ENCODE results near the gene RASSF3. TPM values are rescaled to one million over a fixed set of nuclear protein-coding genes. Genes with fewer than 3 reads are reported as not detected.

The RASSF3 gene
- total and polyA plus RNA-seq, 2 experiments from 2014 or later: 4.8 to 23.6 TPM

DNA sequence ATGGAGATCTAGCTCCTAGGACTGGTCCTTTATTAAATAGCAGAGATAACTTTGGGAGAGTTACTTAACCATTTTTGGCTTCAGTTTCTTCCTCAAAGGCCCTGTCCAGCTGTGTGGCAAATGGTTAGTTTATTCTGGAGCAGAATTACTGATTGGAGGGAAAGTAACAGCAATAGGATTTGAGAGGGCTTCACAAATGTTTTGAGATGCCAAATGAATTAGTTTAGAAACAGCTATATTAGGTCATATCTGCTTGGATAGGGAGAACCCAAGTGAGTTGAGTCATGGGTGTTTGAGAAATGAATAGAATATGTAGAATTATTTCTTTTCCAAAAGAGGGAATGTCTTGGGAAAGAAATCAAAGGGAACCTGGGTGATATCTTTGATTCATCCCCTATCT, 17.5 kb downstream of the RASSF3 start:
- Histone ChIP-seq H3K9me3 (ENCODE audit: low read depth) (no peaks in the 10 kb centered on the region), H3K4me1 (ENCODE audit: low read depth) (peaks cover 10% of the 10 kb centered on the region), H3K27me3 (no peaks in the 10 kb centered on the region), H3K4me3 (no peak overlapping the region), H3K36me3 (no peaks in the 10 kb centered on the region), H3K27ac (no peak overlapping the region)
- no peak for TF ChIP-seq CTCF (IDR thresholded peaks at IDR 0.05; ENCODE audit: low read depth, low read length)
- DNase-seq (ENCODE audit: low read depth in 1 of 2, low spot score in 1 of 2): peak in 1 of 2 donors; percentile 79

DNA sequence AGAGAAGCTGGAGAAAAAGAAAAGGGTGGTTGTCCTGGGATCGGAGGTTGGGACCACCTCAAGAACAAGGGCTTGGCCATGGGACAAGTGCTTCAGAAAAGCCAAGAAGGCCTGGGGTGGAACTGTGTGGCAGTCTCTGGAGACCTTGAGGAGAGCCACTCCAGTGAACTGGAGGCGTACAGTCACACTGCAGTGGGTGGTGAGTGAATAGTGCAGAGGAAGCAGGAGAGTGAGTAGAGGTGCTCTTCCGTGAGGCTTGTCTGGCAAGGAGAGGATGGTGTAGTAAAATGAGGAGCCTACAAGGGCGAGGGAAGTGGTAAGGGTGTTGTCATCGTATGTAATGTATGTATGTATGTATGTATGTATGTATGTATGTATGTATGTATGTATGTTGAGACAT, 20.9 kb downstream of the RASSF3 start:
- no peak for DNase-seq (ENCODE audit: low read depth in 1 of 2, low spot score in 1 of 2)

DNA sequence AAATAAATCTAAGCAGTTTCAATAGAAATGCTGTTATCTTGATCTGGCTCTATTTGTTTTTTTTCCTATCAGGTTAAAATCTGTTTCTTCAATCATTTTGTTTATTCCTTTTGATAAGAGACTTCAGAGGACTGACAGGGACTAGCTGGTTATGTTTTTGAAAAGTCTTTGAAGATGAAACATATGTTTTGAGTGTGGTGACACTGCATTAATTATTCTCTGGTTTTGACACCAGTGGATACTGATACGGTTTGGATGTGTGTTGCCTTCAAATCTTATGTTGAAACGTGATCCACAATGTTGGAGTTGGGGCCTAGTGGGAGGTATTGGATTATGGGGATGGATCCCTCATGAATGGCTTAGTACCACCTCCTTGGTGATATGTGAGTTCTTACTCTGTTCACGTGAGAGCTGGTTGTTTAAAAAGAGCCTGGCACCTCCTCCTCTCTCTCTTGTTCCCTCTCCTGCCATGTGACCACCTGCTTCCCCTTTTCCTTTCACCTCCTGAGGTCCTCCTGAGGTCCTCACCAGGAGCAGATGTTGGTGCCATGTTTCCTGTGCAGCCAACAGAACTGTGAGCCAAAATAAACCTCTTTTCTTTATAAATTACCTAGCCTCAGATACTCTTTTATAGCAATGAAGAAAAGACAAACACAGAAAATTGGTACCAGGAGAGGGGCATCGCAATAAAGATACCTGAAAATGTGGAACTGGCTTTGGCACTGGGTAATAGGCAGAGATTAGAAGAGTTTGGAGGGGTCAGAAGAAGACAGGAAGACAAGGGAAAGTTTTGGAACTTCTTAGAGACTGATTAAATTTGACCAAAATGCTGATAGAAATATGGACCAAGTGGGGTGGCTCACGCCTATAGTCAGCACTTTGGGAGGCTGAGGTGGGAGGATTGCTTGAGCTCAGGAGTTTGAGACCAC, 23.0 kb downstream of the RASSF3 start:
- DNase-seq (ENCODE audit: low read depth in 1 of 2, low spot score in 1 of 2): no peak
- no peak overlapping the region for H3K27ac ChIP-seq
- H3K4me3 ChIP-seq: no peak overlapping the region
- no peaks in the 10 kb centered on the region for H3K9me3 ChIP-seq (ENCODE audit: low read depth)
- H3K36me3 ChIP-seq: no peaks in the 10 kb centered on the region
- no peaks in the 10 kb centered on the region for H3K27me3 ChIP-seq
- H3K4me1 ChIP-seq (ENCODE audit: low read depth): peaks cover 9% of the 10 kb centered on the region
- TF ChIP-seq CTCF (IDR thresholded peaks at IDR 0.05; ENCODE audit: low read depth, low read length): no peak

More for the DNA sequence above, 20.9 kb downstream of the RASSF3 start:
- Histone ChIP-seq H3K4me3 (no peak overlapping the region), H3K9me3 (ENCODE audit: low read depth) (no peaks in the 10 kb centered on the region), H3K36me3 (no peaks in the 10 kb centered on the region), H3K27ac (no peak overlapping the region), H3K4me1 (ENCODE audit: low read depth) (peaks cover 6% of the 10 kb centered on the region), H3K27me3 (no peaks in the 10 kb centered on the region)
- no peak for TF ChIP-seq CTCF (IDR thresholded peaks at IDR 0.05; ENCODE audit: low read depth, low read length)

GRCh38 chr12:64633940-64634337, 23.6 kb downstream of the RASSF3 start:
- Histone ChIP-seq H3K4me1 (ENCODE audit: low read depth) (peaks cover 9% of the 10 kb centered on the region), H3K4me3 (no peak overlapping the region), H3K27me3 (no peaks in the 10 kb centered on the region), H3K36me3 (no peaks in the 10 kb centered on the region), H3K27ac (no peak overlapping the region), H3K9me3 (ENCODE audit: low read depth) (no peaks in the 10 kb centered on the region)
- TF ChIP-seq CTCF (IDR thresholded peaks at IDR 0.05; ENCODE audit: low read depth, low read length): no peak
- DNase-seq (ENCODE audit: low read depth in 1 of 2, low spot score in 1 of 2): peak in 1 of 2 donors; percentile 78

DNA sequence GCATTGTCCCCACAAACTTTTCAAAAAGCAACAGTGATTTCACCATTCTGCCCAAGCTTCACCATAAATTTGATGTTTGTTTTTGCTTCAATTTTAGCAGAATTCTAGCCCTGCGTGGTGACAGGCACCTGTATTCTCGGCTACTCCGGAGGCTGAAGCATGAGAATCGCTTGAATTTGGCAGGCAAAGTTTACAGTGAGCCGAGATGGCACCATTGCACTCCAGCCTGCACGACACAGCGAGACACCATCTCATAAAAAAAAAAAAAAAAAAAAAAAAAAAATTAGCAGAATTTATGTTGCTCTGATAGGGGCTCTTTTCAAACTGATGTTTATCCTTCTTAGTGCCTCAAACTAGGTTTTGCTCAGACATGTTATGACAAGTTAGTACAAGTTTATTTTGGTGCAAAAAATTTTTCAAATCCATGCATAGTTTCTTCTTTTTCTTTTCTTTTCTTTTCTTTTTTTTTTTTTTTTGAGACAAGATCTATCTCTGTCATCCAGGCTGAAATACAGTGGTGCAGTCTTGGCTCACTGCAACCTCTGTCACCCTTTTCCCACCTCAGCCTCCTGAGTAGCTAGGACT, 24.3 kb downstream of the RASSF3 start:
- H3K27me3 ChIP-seq: no peaks in the 10 kb centered on the region
- no peak overlapping the region for H3K4me3 ChIP-seq
- DNase-seq (ENCODE audit: low read depth in 1 of 2, low spot score in 1 of 2): no peak
- no peaks in the 10 kb centered on the region for H3K36me3 ChIP-seq
- no peak overlapping the region for H3K27ac ChIP-seq
- H3K4me1 ChIP-seq (ENCODE audit: low read depth): peaks cover 9% of the 10 kb centered on the region
- H3K9me3 ChIP-seq (ENCODE audit: low read depth): no peaks in the 10 kb centered on the region
- no peak for TF ChIP-seq CTCF (IDR thresholded peaks at IDR 0.05; ENCODE audit: low read depth, low read length)
